Ishikawa (cell line): ENCODE data around the gene ANKRD65.

Experiments
- CEBPB ChIP-seq: IDR thresholded peaks from 2 replicates; pipeline ENCODE4 v1.6.1; 2012
- EGR1 ChIP-seq: IDR thresholded peaks from 2 replicates; pipeline ENCODE4 v1.6.1; 2012
- EP300 ChIP-seq: IDR thresholded peaks from 2 replicates; pipeline ENCODE4 v1.6.1; 2012; ENCODE audit warnings: borderline replicate concordance
- MAX ChIP-seq: IDR thresholded peaks from 2 replicates; pipeline ENCODE4 v1.6.1; 2012
- RAD21 ChIP-seq: IDR thresholded peaks from 2 replicates; pipeline ENCODE4 v1.6.1; 2012; ENCODE audit warnings: low read depth
- REST ChIP-seq: IDR thresholded peaks from 2 replicates; pipeline ENCODE4 v1.6.1; 2012; ENCODE audit warnings: low read depth, mild to moderate bottlenecking
- TCF12 ChIP-seq: IDR thresholded peaks from 2 replicates; pipeline ENCODE4 v1.6.1; 2012; ENCODE audit warnings: low read depth
- TEAD4 ChIP-seq: IDR thresholded peaks from 2 replicates; pipeline ENCODE4 v1.6.1; 2012
- YY1 ChIP-seq: IDR thresholded peaks from 2 replicates; pipeline ENCODE4 v1.6.1; 2012; ENCODE audit warnings: low read depth
- ZBTB7A ChIP-seq: IDR thresholded peaks from 2 replicates; pipeline ENCODE4 v1.6.1; 2012; ENCODE audit warnings: low read depth

- TF ChIP-seq REST (no peak), ZBTB7A (no peak), EP300 (no peak), TCF12 (no peak), TEAD4 (no peak), EGR1 (no peak), CEBPB (no peak), YY1 (no peak), MAX (no peak), RAD21 (no peak)
These were observed 40.2 kb downstream of the ANKRD65 start for GRCh38 chr1:1380860-1381259.
